Measurements from ENCODE around the gene STX2. TPM values are rescaled to one million over a fixed set of nuclear protein-coding genes. Genes with fewer than 3 reads are reported as not detected.

The STX2 gene
- total and polyA plus RNA-seq, 2 experiments from 2014 or later = 16.4 to 35.4 TPM

GRCh38 chr12:130742716-130743115 lies 96.3 kb downstream of the STX2 start:
- H3K9me2 ChIP-seq (ENCODE audit: insufficient read depth) = no peaks in the 10 kb centered on the region
- H3F3A ChIP-seq (replicated peaks; ENCODE audit: low read depth) = no peaks in the 10 kb centered on the region
- H3K4me3 ChIP-seq = no peak overlapping the region
- no peak overlapping the region for H2AFZ ChIP-seq
- peaks cover 78% of the 10 kb centered on the region for H3K9me3 Mint-ChIP-seq
- no peaks in the 10 kb centered on the region for H3K4me1 ChIP-seq (ENCODE audit: insufficient read depth)
- no peaks in the 10 kb centered on the region for H3K4me1 Mint-ChIP-seq
- H4K20me1 ChIP-seq (replicated peaks; ENCODE audit: insufficient read depth) = no peaks in the 10 kb centered on the region
- no peak overlapping the region for H3K27ac ChIP-seq (ENCODE audit: low read depth)
- H3K36me3 Mint-ChIP-seq (ENCODE audit: low read depth) = peaks cover under 1% of the 10 kb centered on the region; the same call in 2 of the 3 replicates
- DNase-seq (ENCODE audit: low spot score) = no peak
- peaks cover under 1% of the 10 kb centered on the region for H3K27me3 Mint-ChIP-seq (ENCODE audit: insufficient read depth, low read depth, poor library complexity)
- no peaks in the 10 kb centered on the region; the same call in 1 of the 2 replicates for H3K36me3 ChIP-seq (ENCODE audit: insufficient read depth)
- H3K4me3 Mint-ChIP-seq = no peak overlapping the region
- no peaks in the 10 kb centered on the region for H3K79me2 ChIP-seq (replicated peaks; ENCODE audit: insufficient read depth)
- H3K4me2 ChIP-seq = no peak overlapping the region
- H3K27ac Mint-ChIP-seq = no peak overlapping the region
- ATAC-seq = no peak
- TF ChIP-seq POLR2AphosphoS5 (IDR thresholded peaks at IDR 0.05; ENCODE audit: low read depth) (no peak), CTCF (conservative IDR thresholded peaks at IDR 0.05; ENCODE audit: low read depth in 2 of 2) (no peak), REST (IDR thresholded peaks at IDR 0.05; ENCODE audit: unreplicated experiment) (no peak), STAT1 (IDR thresholded peaks at IDR 0.05; ENCODE audit: unreplicated experiment) (no peak), JUNB (IDR thresholded peaks at IDR 0.05; ENCODE audit: unreplicated experiment) (no peak), ZNF462 (CRISPR knock-in tag; IDR thresholded peaks at IDR 0.05) (no peak), EZH2 (IDR thresholded peaks at IDR 0.05; ENCODE audit: low read depth, unreplicated experiment) (no peak), NANOG (IDR thresholded peaks at IDR 0.05; ENCODE audit: borderline replicate concordance) (no peak)
- no peaks in the 10 kb centered on the region for H3K27me3 ChIP-seq (ENCODE audit: insufficient read depth)

Measured in GM23338 (cell line).